Jurkat, Clone E6-1 (cell line): ENCODE results near the gene KCNIP3.
"Not testable (repeated sequence)": the region's sequence is repeated elsewhere in the genome, so short reads cannot be mapped to it uniquely, and the experiment has no call there.

Source experiments
- DNase-seq: peaks from one replicate; pipeline ENCODE4 v3.0.0-alpha.2; 2011; ENCODE audit warnings: low read depth, low spot score
- H3K4me3 ChIP-seq: 2 replicates; pipeline ENCODE4 v1.5.1; 2011; ENCODE audit warnings: mild to moderate bottlenecking, low read length, control low read depth, moderate library complexity

Gene KCNIP3

GRCh38 chr2:95414015-95414594 lies 117.0 kb downstream of the KCNIP3 start:
- DNase-seq, result peak; percentile 22
- not testable (repeated sequence) for H3K4me3 ChIP-seq

- DNase-seq, H3K4me3 ChIP-seq: not testable (repeated sequence)
These were observed 118.0 kb downstream of the KCNIP3 start for GRCh38 chr2:95415138-95415537.

GRCh38 chr2:95415561-95415960 lies 118.4 kb downstream of the KCNIP3 start:
- not testable (repeated sequence) for DNase-seq, H3K4me3 ChIP-seq

- not testable (repeated sequence) for DNase-seq, H3K4me3 ChIP-seq
These were observed 130.2 kb downstream of the KCNIP3 start for GRCh38 chr2:95427196-95427867.

- H3K4me3 ChIP-seq, DNase-seq: not testable (repeated sequence)
These were observed 132.8 kb downstream of the KCNIP3 start for GRCh38 chr2:95429748-95430467.

- DNase-seq, H3K4me3 ChIP-seq: not testable (repeated sequence)
These were observed 136.2 kb downstream of the KCNIP3 start for GRCh38 chr2:95433373-95433772.

GRCh38 chr2:95433973-95434372 lies 136.8 kb downstream of the KCNIP3 start:
- H3K4me3 ChIP-seq, DNase-seq: not testable (repeated sequence)

GRCh38 chr2:95434507-95435076 lies 137.4 kb downstream of the KCNIP3 start:
- DNase-seq, H3K4me3 ChIP-seq: not testable (repeated sequence)

GRCh38 chr2:95435162-95435871 lies 138.2 kb downstream of the KCNIP3 start:
- H3K4me3 ChIP-seq, DNase-seq: not testable (repeated sequence)
